GM23248 (cell line): ENCODE data around the gene FGF22. TPM values are rescaled to one million over a fixed set of nuclear protein-coding genes. Genes with fewer than 3 reads are reported as not detected.

ENCODE experiments used
- DNase-seq: peaks from one replicate; pipeline ENCODE4 v3.0.0-alpha.2; 2015
- H2AFZ ChIP-seq: fragments of 200-600 bp; sonication (generic); 2 replicates; pipeline ENCODE4 v1.6.1; 2016; ENCODE audit warnings: antibody characterized with exemption
- H3F3A ChIP-seq: fragments of 200-600 bp; sonication (generic); 2 replicates; pipeline ENCODE4 v1.6.1; 2016; ENCODE audit warnings: mild to moderate bottlenecking, antibody characterized with exemption, mixed run types; ENCODE audit not compliant: insufficient read depth
- H3K27ac ChIP-seq: fragments of 200-600 bp; sonication (generic); 2 replicates; pipeline ENCODE4 v1.5.1; 2016; ENCODE audit warnings: mild to moderate bottlenecking
- H3K27me3 ChIP-seq: fragments of 200-600 bp; sonication (generic); replicated peaks from 2 replicates; pipeline ENCODE4 v1.6.1; 2016; ENCODE audit warnings: mild to moderate bottlenecking; ENCODE audit not compliant: insufficient read depth
- H3K36me3 ChIP-seq: fragments of 200-600 bp; sonication (generic); 2 replicates; pipeline ENCODE4 v1.6.1; 2016; ENCODE audit warnings: low read depth, mild to moderate bottlenecking
- H3K4me1 ChIP-seq: fragments of 200-600 bp; sonication (generic); 2 replicates; pipeline ENCODE4 v1.6.1; 2016; ENCODE audit warnings: mild to moderate bottlenecking; ENCODE audit not compliant: insufficient read depth
- H3K4me2 ChIP-seq: fragments of 200-600 bp; sonication (generic); one replicate; pipeline ENCODE4 v1.6.1; 2016; ENCODE audit warnings: mild to moderate bottlenecking; ENCODE audit not compliant: unreplicated experiment
- H3K4me3 ChIP-seq: fragments of 200-600 bp; sonication (generic); 2 replicates; pipeline ENCODE4 v1.5.1; 2016; ENCODE audit warnings: mild to moderate bottlenecking
- H3K79me2 ChIP-seq: fragments of 200-600 bp; sonication (generic); 2 replicates; pipeline ENCODE4 v1.6.1; 2016; ENCODE audit warnings: mild to moderate bottlenecking; ENCODE audit not compliant: insufficient read depth
- H3K9ac ChIP-seq: fragments of 200-600 bp; sonication (generic); 2 replicates; pipeline ENCODE4 v1.6.1; 2016; ENCODE audit warnings: mild to moderate bottlenecking
- H3K9me2 ChIP-seq: fragments of 200-600 bp; sonication (generic); 2 replicates; pipeline ENCODE4 v1.6.1; 2016; ENCODE audit warnings: mixed run types, mild to moderate bottlenecking, moderate library complexity; ENCODE audit not compliant: insufficient read depth
- H3K9me3 ChIP-seq: fragments of 200-600 bp; sonication (generic); one replicate; pipeline ENCODE4 v1.6.1; 2017; ENCODE audit warnings: low read depth
- H4K20me1 ChIP-seq: fragments of 200-600 bp; sonication (generic); 2 replicates; pipeline ENCODE4 v1.6.0; 2016; ENCODE audit not compliant: insufficient read depth
- EZH2 ChIP-seq: fragments of 200-600 bp; sonication (generic); IDR thresholded peaks from 2 replicates; pipeline ENCODE4 v1.6.1; 2018; ENCODE audit warnings: antibody characterized with exemption, mild to moderate bottlenecking; ENCODE audit not compliant: insufficient read depth, poor library complexity, severe bottlenecking
- EZH2phosphoT487 ChIP-seq: fragments of 200-600 bp; sonication (generic); IDR thresholded peaks from 2 replicates; pipeline ENCODE4 v1.6.1; 2018; ENCODE audit warnings: antibody characterized with exemption, moderate library complexity, mild to moderate bottlenecking, low read depth; ENCODE audit not compliant: insufficient read depth
- WGBS, 2 experiments: methylation state at CpG; one replicate each; pipeline ENCODE4 v1.1.6; 2015 to 2017; ENCODE audit warnings: low lambda C conversion rate in 2 of 2, low coverage in 1 of 2; ENCODE audit errors: missing lambda C conversion rate in 2 of 2; 5-methylcytosine and 5-hydroxymethylcytosine counted together
- in situ Hi-C: fragments of 300-500 bp; cut with MboI; formaldehyde crosslinking; loops from 2 replicates; pipeline ENCODE4 v1.15.0; 2020
- polyA plus RNA-seq: library from polyadenylated mRNA; unstranded; fragments of >200 nt; fragmentation: Nextera tagmentation; extraction: Ambion mirVana; gene quantifications from 2 replicates; pipeline ENCODE4 v1.2.1, GENCODE V29; 2016
- total RNA-seq: library from RNA; depleted of rRNA; stranded (reverse); fragments of >200 nt; shearing (Covaris generic); gene quantifications from 2 replicates; pipeline ENCODE4 v1.2.3, GENCODE V29; 2014

FGF22 gene
- total and polyA plus RNA-seq, 2 experiments from 2014 or later: 1.2 TPM; not detected in 1

DNA sequence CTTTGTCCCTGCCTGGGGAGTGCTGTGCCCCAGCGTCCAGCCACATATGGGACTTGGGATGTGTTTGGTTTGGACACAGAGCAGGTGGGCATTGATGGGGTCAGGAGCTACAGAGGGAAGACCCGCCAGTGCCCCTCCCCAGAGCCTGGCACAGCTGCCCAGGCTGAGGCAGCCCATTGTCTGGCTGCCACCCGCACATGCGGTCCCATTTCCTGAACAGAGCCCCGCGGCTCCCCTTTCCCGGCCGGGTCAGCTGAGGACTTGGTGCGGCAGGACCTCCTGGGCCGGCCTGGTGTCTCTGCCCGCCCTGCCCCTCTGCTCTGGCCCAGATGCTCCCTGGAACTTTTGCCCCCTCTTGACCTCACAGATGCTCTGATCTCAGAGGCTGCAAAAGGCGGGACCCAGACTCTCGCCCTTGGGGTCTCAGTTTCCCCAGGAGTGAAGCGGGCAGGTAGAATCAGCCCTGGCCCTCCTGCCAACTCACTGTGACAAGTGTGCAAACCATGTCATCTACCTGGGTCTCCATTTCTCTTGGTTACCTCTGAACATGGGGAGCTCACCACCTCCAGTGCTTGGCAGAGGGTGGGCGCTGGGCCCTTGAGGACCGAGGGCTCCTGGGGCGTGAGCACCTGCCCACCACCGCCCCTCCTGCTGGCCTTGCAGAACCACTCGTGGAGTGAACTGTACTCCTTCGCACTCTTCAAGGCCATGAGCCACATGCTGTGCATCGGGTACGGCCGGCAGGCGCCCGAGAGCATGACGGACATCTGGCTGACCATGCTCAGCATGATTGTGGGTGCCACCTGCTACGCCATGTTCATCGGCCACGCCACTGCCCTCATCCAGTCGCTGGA lies 32.2 kb upstream of the FGF22 start:
- Histone ChIP-seq H2AFZ (no peak overlapping the region), H3K27ac (no peak overlapping the region), H3K9me3 (no peaks in the 10 kb centered on the region), H3K9ac (no peak overlapping the region), H3K4me3 (no peak overlapping the region), H3K9me2 (no peaks in the 10 kb centered on the region), H3K36me3 (no peaks in the 10 kb centered on the region), H3K4me2 (no peak overlapping the region), H4K20me1 (no peaks in the 10 kb centered on the region), H3K27me3 (no peaks in the 10 kb centered on the region), H3K79me2 (no peaks in the 10 kb centered on the region), H3K4me1 (peaks cover 15% of the 10 kb centered on the region), H3F3A (peaks cover 6% of the 10 kb centered on the region)
- TF ChIP-seq EZH2phosphoT487 (no peak), EZH2 (no peak)
- 86% methylated on average over 30 of the region's 30 CpGs for WGBS, 2 experiments
- DNase-seq: no peak
- in situ Hi-C loops: no loop called here

DNA sequence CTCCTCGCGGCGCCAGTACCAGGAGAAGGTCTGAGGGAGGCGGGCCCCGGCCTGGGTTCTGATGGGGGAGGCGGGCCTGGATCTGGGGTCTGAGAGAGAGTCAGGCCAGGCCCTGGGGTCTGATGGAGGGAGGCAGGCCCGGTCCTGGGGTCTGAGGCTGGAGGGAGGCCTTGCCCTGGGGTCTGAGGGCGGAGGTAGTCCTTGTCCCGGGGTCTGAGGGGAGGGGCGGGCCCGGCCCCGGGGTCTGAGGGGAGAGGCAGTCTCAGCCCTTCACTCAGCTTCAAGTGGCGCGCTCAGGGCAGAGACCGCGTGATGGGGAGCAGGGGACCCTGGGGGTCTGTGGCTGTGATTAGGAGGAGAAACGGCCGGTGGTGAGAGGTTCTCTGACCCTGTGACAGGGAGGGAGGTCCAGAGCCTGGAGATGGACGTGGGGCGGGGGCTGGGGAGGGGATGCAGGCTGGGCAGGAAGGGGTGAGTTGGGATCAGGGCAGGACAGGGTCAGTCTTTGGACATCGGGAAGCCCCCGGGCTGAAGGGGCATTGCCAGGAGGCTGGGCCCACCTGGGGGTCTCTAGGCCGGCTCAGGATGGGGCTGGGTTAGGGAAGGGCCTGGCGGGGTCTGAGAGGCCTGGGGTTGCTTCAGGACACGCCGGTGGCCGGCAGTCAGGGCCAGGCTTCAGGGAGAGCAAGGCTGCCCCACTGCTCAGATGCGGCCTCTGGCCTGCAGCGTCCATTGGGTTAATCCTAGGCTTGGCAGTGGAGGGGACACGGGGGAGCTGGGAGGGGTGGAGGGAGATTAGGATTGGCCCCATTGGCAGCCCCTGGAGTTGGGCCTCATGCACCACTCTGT lies 31.3 kb upstream of the FGF22 start:
- no peaks in the 10 kb centered on the region for H3K79me2 ChIP-seq
- no peak overlapping the region for H2AFZ ChIP-seq
- no peaks in the 10 kb centered on the region for H4K20me1 ChIP-seq
- no peaks in the 10 kb centered on the region for H3K27me3 ChIP-seq
- no peak overlapping the region for H3K4me2 ChIP-seq
- H3K27ac ChIP-seq: no peak overlapping the region
- H3K4me3 ChIP-seq: no peak overlapping the region
- H3K4me1 ChIP-seq: peaks cover 15% of the 10 kb centered on the region
- H3F3A ChIP-seq: peaks cover 6% of the 10 kb centered on the region
- no peaks in the 10 kb centered on the region for H3K9me2 ChIP-seq
- DNase-seq: no peak
- no peaks in the 10 kb centered on the region for H3K36me3 ChIP-seq
- in situ Hi-C loops: no loop called here
- no peaks in the 10 kb centered on the region for H3K9me3 ChIP-seq
- 77 to 85% methylated on average over 17 to 30 of the region's 30 CpGs for WGBS, 2 experiments
- no peak overlapping the region for H3K9ac ChIP-seq
- no peak for TF ChIP-seq EZH2
- no peak for TF ChIP-seq EZH2phosphoT487

DNA sequence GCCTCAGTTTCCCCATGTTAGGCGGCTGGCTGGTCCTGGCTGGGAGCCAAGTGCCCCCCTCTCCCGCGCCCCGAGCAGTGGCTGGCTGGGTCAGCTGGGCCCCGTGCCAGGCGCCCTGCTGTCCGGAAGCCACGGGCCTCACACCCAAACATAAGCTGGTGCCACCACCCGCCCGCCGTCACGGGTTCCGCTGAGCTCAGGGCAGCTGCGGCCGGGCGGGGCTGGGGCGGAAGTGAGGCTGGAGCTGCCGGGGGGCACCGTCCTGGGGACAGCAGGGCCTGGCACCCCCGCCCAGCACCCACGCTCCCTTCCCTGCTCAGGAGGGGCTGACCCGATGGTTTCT lies 30.7 kb upstream of the FGF22 start:
- H3K4me2 ChIP-seq: no peak overlapping the region
- TF ChIP-seq EZH2: no peak
- TF ChIP-seq EZH2phosphoT487: no peak
- 52 to 68% methylated on average over 15 to 17 of the region's 22 CpGs for WGBS, 2 experiments
- H3F3A ChIP-seq: peaks cover 6% of the 10 kb centered on the region
- H3K4me3 ChIP-seq: no peak overlapping the region
- no peaks in the 10 kb centered on the region for H3K27me3 ChIP-seq
- H3K4me1 ChIP-seq: peaks cover 15% of the 10 kb centered on the region
- H4K20me1 ChIP-seq: no peaks in the 10 kb centered on the region
- no peak overlapping the region for H2AFZ ChIP-seq
- DNase-seq: no peak
- H3K9me2 ChIP-seq: no peaks in the 10 kb centered on the region
- in situ Hi-C loops: no loop called here
- H3K36me3 ChIP-seq: no peaks in the 10 kb centered on the region
- H3K9ac ChIP-seq: no peak overlapping the region
- H3K79me2 ChIP-seq: no peaks in the 10 kb centered on the region
- no peaks in the 10 kb centered on the region for H3K9me3 ChIP-seq
- H3K27ac ChIP-seq: no peak overlapping the region

DNA sequence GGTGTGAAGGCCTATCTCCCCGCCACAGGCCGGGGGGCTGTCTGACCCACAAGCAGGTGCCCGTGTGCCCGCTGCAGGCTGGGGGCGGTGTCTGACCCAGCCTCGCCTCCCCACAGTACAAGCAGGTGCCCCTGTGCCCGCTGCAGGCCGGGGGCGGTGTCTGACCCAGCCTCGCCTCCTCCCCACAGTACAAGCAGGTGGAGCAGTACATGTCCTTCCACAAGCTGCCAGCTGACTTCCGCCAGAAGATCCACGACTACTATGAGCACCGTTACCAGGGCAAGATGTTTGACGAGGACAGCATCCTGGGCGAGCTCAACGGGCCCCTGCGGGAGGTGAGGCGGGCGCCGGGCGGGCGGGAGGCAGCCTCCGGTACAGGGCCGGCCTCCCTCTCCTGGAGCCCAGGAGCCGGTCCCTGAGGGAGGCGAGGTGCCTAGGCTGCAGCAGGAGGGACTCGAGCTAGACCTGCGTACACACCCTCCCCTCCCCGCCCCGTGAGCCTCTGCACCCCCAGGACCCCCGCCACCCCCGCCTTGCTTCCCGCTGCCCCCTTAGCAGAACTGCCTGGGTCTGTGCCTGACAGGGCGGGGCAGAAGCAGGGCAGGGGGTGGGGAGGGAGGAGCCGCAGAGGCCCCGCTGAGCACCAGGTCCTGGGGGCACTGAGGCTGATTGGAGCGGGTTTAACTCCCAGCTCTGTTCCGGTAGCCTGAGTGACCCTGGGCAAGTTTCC lies 29.4 kb upstream of the FGF22 start:
- Histone ChIP-seq H3K36me3 (no peaks in the 10 kb centered on the region), H3K4me1 (peaks cover 15% of the 10 kb centered on the region), H3K27ac (peak overlapping the region; percentile 85), H3K79me2 (no peaks in the 10 kb centered on the region), H4K20me1 (no peaks in the 10 kb centered on the region), H2AFZ (peak overlapping the region; percentile 39; the same call in 1 of the 2 replicates), H3K4me2 (peak overlapping the region; percentile 51), H3K9me3 (no peaks in the 10 kb centered on the region), H3K9ac (peak overlapping the region; percentile 65; the same call in 1 of the 2 replicates), H3K4me3 (no peak overlapping the region), H3F3A (peaks cover 6% of the 10 kb centered on the region), H3K27me3 (no peaks in the 10 kb centered on the region), H3K9me2 (no peaks in the 10 kb centered on the region)
- TF ChIP-seq EZH2phosphoT487: no peak
- no peak for TF ChIP-seq EZH2
- in situ Hi-C loops: no loop called here
- DNase-seq: no peak
- 51 to 60% methylated on average over 18 to 36 of the region's 38 CpGs for WGBS, 2 experiments
